ENCODE measurements around the gene IFNL3.

Gene IFNL3

GRCh38 chr19:39196860-39197562 lies 47.8 kb downstream of the IFNL3 start, which contains the start of gene NCCRP1:
Gene NCCRP1 (plus strand): TSS chr19:39196964. CDS start chr19:39196983, 19 bp downstream.
- Histone ChIP-seq H3K9me3 (ENCODE audit: control insufficient read depth, low read depth, low read length) (no peaks in the 10 kb centered on the region), H3K9ac (ENCODE audit: low read length) (no peak within 1 kb of the TSS), H3K4me3 (ENCODE audit: low read length) (peak within 1 kb of the TSS; percentile 35), H3K27me3 (ENCODE audit: control insufficient read depth, insufficient read depth, low read length) (peaks cover 41% of the 10 kb centered on the region), H3K36me3 (ENCODE audit: control insufficient read depth, low read depth, low read length) (no peaks in the 10 kb centered on the region), H3K27ac (ENCODE audit: low read length) (no peak within 1 kb of the TSS), H3K4me1 (ENCODE audit: control insufficient read depth, low read depth, low read length) (no peaks in the 10 kb centered on the region)

- no peaks in the 10 kb centered on the region for H3K9me3 ChIP-seq (ENCODE audit: control insufficient read depth, low read depth, low read length)
- H3K36me3 ChIP-seq (ENCODE audit: control insufficient read depth, low read depth, low read length) = no peaks in the 10 kb centered on the region
- no peak overlapping the region for H3K9ac ChIP-seq (ENCODE audit: low read length)
- H3K4me3 ChIP-seq (ENCODE audit: low read length) = peak overlapping the region; percentile 35
- peaks cover 41% of the 10 kb centered on the region for H3K27me3 ChIP-seq (ENCODE audit: control insufficient read depth, insufficient read depth, low read length)
- H3K4me1 ChIP-seq (ENCODE audit: control insufficient read depth, low read depth, low read length) = no peaks in the 10 kb centered on the region
- no peak overlapping the region for H3K27ac ChIP-seq (ENCODE audit: low read length)
These were observed 48.5 kb downstream of the IFNL3 start for GRCh38 chr19:39196320-39196719.

GRCh38 chr19:39195755-39196154 lies 49.1 kb downstream of the IFNL3 start:
- H3K27me3 ChIP-seq (ENCODE audit: control insufficient read depth, insufficient read depth, low read length) = peaks cover 41% of the 10 kb centered on the region
- no peaks in the 10 kb centered on the region for H3K36me3 ChIP-seq (ENCODE audit: control insufficient read depth, low read depth, low read length)
- no peak overlapping the region for H3K4me3 ChIP-seq (ENCODE audit: low read length)
- no peaks in the 10 kb centered on the region for H3K9me3 ChIP-seq (ENCODE audit: control insufficient read depth, low read depth, low read length)
- H3K4me1 ChIP-seq (ENCODE audit: control insufficient read depth, low read depth, low read length) = no peaks in the 10 kb centered on the region
- no peak overlapping the region for H3K9ac ChIP-seq (ENCODE audit: low read length)
- H3K27ac ChIP-seq (ENCODE audit: low read length) = no peak overlapping the region

GRCh38 chr19:39194832-39195542 lies 49.8 kb downstream of the IFNL3 start:
- no peak overlapping the region for H3K9ac ChIP-seq (ENCODE audit: low read length)
- H3K4me1 ChIP-seq (ENCODE audit: control insufficient read depth, low read depth, low read length) = no peaks in the 10 kb centered on the region
- H3K36me3 ChIP-seq (ENCODE audit: control insufficient read depth, low read depth, low read length) = no peaks in the 10 kb centered on the region
- no peak overlapping the region for H3K27ac ChIP-seq (ENCODE audit: low read length)
- no peaks in the 10 kb centered on the region for H3K9me3 ChIP-seq (ENCODE audit: control insufficient read depth, low read depth, low read length)
- peaks cover 41% of the 10 kb centered on the region for H3K27me3 ChIP-seq (ENCODE audit: control insufficient read depth, insufficient read depth, low read length)
- no peak overlapping the region for H3K4me3 ChIP-seq (ENCODE audit: low read length)

- H3K9me3 ChIP-seq (ENCODE audit: control insufficient read depth, low read depth, low read length) = no peaks in the 10 kb centered on the region
- no peak overlapping the region for H3K9ac ChIP-seq (ENCODE audit: low read length)
- no peak overlapping the region for H3K27ac ChIP-seq (ENCODE audit: low read length)
- H3K4me3 ChIP-seq (ENCODE audit: low read length) = no peak overlapping the region
- H3K36me3 ChIP-seq (ENCODE audit: control insufficient read depth, low read depth, low read length) = no peaks in the 10 kb centered on the region
- H3K4me1 ChIP-seq (ENCODE audit: control insufficient read depth, low read depth, low read length) = no peaks in the 10 kb centered on the region
- peaks cover 38% of the 10 kb centered on the region for H3K27me3 ChIP-seq (ENCODE audit: control insufficient read depth, insufficient read depth, low read length)
These were observed 51.0 kb downstream of the IFNL3 start for GRCh38 chr19:39193803-39194202.

Measured in iPS-18a (cell line).